SHP77 treated with DMSO at 0.1 percent for 48 hours (cell line): ENCODE results near the gene FAM3C.
"Not testable (repeated sequence)": the region's sequence is repeated elsewhere in the genome, so short reads cannot be mapped to it uniquely, and the experiment has no call there.

Experiments used
- DNase-seq: peaks from one replicate; lab custom pipeline; 2025; lab: John Stamatoyannopoulos, UW

The FAM3C gene

GRCh38 chr7:121330053-121330833, 65.9 kb downstream of the FAM3C start:
- peak; percentile 7 for DNase-seq

GRCh38 chr7:121329191-121330052, 66.7 kb downstream of the FAM3C start:
- DNase-seq: peak; percentile 9

GRCh38 chr7:121328508-121329190, 67.5 kb downstream of the FAM3C start, which contains the start of gene WNT16:
TSS of gene WNT16 (plus strand) at chr7:121329000. CDS start at chr7:121329293, 293 bp downstream.
- no peak for DNase-seq

- DNase-seq: no peak
Observed at GRCh38 chr7:121327671-121328070, 68.4 kb downstream of the FAM3C start.

- no peak for DNase-seq
Observed at GRCh38 chr7:121323515-121324302, 72.4 kb downstream of the FAM3C start.

GRCh38 chr7:121322460-121322859, 73.6 kb downstream of the FAM3C start:
- peak; percentile 9 for DNase-seq

- not testable (repeated sequence) for DNase-seq
Observed at GRCh38 chr7:121315170-121315569, 80.9 kb downstream of the FAM3C start.

GRCh38 chr7:121313793-121314676, 82.1 kb downstream of the FAM3C start:
- peak; percentile 3 for DNase-seq

- DNase-seq: no peak
Observed at GRCh38 chr7:121313220-121313792, 82.8 kb downstream of the FAM3C start.

- DNase-seq: no peak
Observed at GRCh38 chr7:121307021-121307574, 89.0 kb downstream of the FAM3C start.

GRCh38 chr7:121306565-121306964, 89.5 kb downstream of the FAM3C start:
- DNase-seq: no peak

- no peak for DNase-seq
Observed at GRCh38 chr7:121305109-121305508, 91.0 kb downstream of the FAM3C start.

GRCh38 chr7:121304102-121304658, 91.9 kb downstream of the FAM3C start:
- no peak for DNase-seq

GRCh38 chr7:121303422-121304101, 92.5 kb downstream of the FAM3C start:
- DNase-seq: no peak

- DNase-seq: no peak
Observed at GRCh38 chr7:121302214-121302745, 93.8 kb downstream of the FAM3C start.

- no peak for DNase-seq
Observed at GRCh38 chr7:121301446-121302213, 94.5 kb downstream of the FAM3C start.

- no peak for DNase-seq
Observed at GRCh38 chr7:121300685-121301420, 95.3 kb downstream of the FAM3C start.
